ENCODE data around the gene WDR46. TPM values are rescaled to one million over a fixed set of nuclear protein-coding genes. Genes with fewer than 3 reads are reported as not detected.
"Not testable (repeated sequence)": the region's sequence is repeated elsewhere in the genome, so short reads cannot be mapped to it uniquely, and the experiment has no call there.

Gene WDR46
- total RNA-seq, 1 donor from 2014 or later = 70.7 TPM

- intact Hi-C loops (cut with micrococcal nuclease) = no loop called here
These were observed 4.1 kb upstream of the WDR46 start for GRCh38 chr6:33292996-33293682.

GRCh38 chr6:33290459-33290858, 1.4 kb upstream of the WDR46 start:
- intact Hi-C loops (cut with micrococcal nuclease) = no loop called here

- intact Hi-C loops (cut with micrococcal nuclease) = loop anchor here (1.0 kb wide), 12 partner anchors 9 to 164 kb away; partner anchors contain the start of genes B3GALT4, CUTA, KIFC1 and RING1
These were observed 811 bp upstream of the WDR46 start for GRCh38 chr6:33289784-33290315.

GRCh38 chr6:33288141-33288920, 708 bp downstream of the WDR46 start:
- intact Hi-C loops (cut with micrococcal nuclease) = no loop called here

GRCh38 chr6:33286946-33287914, 1.8 kb downstream of the WDR46 start:
- intact Hi-C loops (cut with micrococcal nuclease) = no loop called here

- intact Hi-C loops (cut with micrococcal nuclease) = not testable (repeated sequence)
These were observed 3.8 kb downstream of the WDR46 start for GRCh38 chr6:33285214-33285613.

- intact Hi-C loops (cut with micrococcal nuclease) = no loop called here
These were observed 8.5 kb downstream of the WDR46 start for GRCh38 chr6:33280539-33280938.

- intact Hi-C loops (cut with micrococcal nuclease) = loop anchor here (10.0 kb wide), 3 partner anchors 1085 to 1325 kb away; partner anchors contain the start of genes ATF6B, GPSM3, NELFE and PBX2
These were observed 9.0 kb downstream of the WDR46 start for GRCh38 chr6:33279971-33280511.

GRCh38 chr6:33279257-33279695, 9.8 kb downstream of the WDR46 start:
- intact Hi-C loops (cut with micrococcal nuclease) = loop anchor here (10.0 kb wide), 3 partner anchors 1084 to 1324 kb away; partner anchors contain the start of genes ATF6B, GPSM3, NELFE and PBX2

- intact Hi-C loops (cut with micrococcal nuclease) = loop anchor here (10.0 kb wide), 3 partner anchors 1084 to 1324 kb away; partner anchors contain the start of genes ATF6B, GPSM3, NELFE and PBX2
These were observed 10.2 kb downstream of the WDR46 start for GRCh38 chr6:33278810-33279209.

GRCh38 chr6:33278392-33278741, 10.7 kb downstream of the WDR46 start:
- intact Hi-C loops (cut with micrococcal nuclease) = loop anchor here (10.0 kb wide), 3 partner anchors 1084 to 1324 kb away; partner anchors contain the start of genes ATF6B, GPSM3, NELFE and PBX2

GRCh38 chr6:33277663-33278391, 11.2 kb downstream of the WDR46 start:
- intact Hi-C loops (cut with micrococcal nuclease) = loop anchor here (1.0 to 10.0 kb wide), 9 partner anchors 11 to 1323 kb away; partner anchors contain the start of genes ATF6B, GPSM3, NELFE and PBX2

GRCh38 chr6:33276864-33277662, 12.0 kb downstream of the WDR46 start, which contains the start of gene B3GALT4:
TSS of gene B3GALT4 (plus strand) at chr6:33277123. CDS start at chr6:33277420, 297 bp downstream.
- intact Hi-C loops (cut with micrococcal nuclease) = loop anchor here (1.0 to 10.0 kb wide), 9 partner anchors 12 to 1322 kb away; partner anchors contain the start of genes ATF6B, GPSM3, NELFE and PBX2

GRCh38 chr6:33276581-33276863, 12.5 kb downstream of the WDR46 start:
- intact Hi-C loops (cut with micrococcal nuclease) = loop anchor here (2.0 to 10.0 kb wide), 5 partner anchors 294 to 1322 kb away; partner anchors contain the start of genes ATF6B, GPSM3, NELFE and PBX2

GRCh38 chr6:33275795-33276580, 13.1 kb downstream of the WDR46 start:
- intact Hi-C loops (cut with micrococcal nuclease) = loop anchor here (2.0 to 10.0 kb wide), 5 partner anchors 295 to 1321 kb away; partner anchors contain the start of genes ATF6B, GPSM3, NELFE and PBX2

GRCh38 chr6:33273924-33274902, 14.8 kb downstream of the WDR46 start:
- intact Hi-C loops (cut with micrococcal nuclease) = loop anchor here (2.0 to 10.0 kb wide), 4 partner anchors 39 to 1319 kb away; partner anchors contain the start of genes ATF6B, GPSM3, NELFE and PBX2

Measured in T-helper 1 cell treated with Interleukin-12 subunit alpha and Interleukin-12 subunit beta and Interleukin-4 antibody, amounts not matched to agents 30 ng/mL and 1 ng/mL, for 36 hours (primary cell).